Common myeloid progenitor, CD34-positive (primary cell): ENCODE data around the gene CDK5RAP2.
"Not testable (repeated sequence)": the region's sequence is repeated elsewhere in the genome, so short reads cannot be mapped to it uniquely, and the experiment has no call there.

Source experiments
- CTCF ChIA-PET: fragments of 350-600 bp; sonication (Branson Sonifier 250); formaldehyde crosslinking; loops from one replicate; lab custom pipeline; 2021; ENCODE audit warnings: antibody characterized with exemption; lab: Charles Lee
- POLR2A ChIA-PET: fragments of 350-600 bp; sonication (Branson Sonifier 250); formaldehyde crosslinking; loops from one replicate; lab custom pipeline; 2021; ENCODE audit warnings: antibody characterized with exemption; lab: Charles Lee
- DNase-seq, 3 donors: peaks; one replicate each; pipeline versions ENCODE4 v3.0.0 to v3.0.0-alpha.2; 2013
- H3K27ac ChIP-seq, 2 experiments: 1 replicate in 1 of 2; 2 replicates in 1 of 2; pipeline ENCODE4 v1.7.0; 2013; ENCODE audit warnings: inconsistent platforms in 2 of 2, low read length in 2 of 2, mild to moderate bottlenecking in 2 of 2, low read depth in 1 of 2, moderate library complexity in 1 of 2; ENCODE audit not compliant: severe bottlenecking in 2 of 2, insufficient read depth in 1 of 2, poor library complexity in 1 of 2
- H3K27me3 ChIP-seq, 5 experiments: replicated peaks in 2 of 5; 1 replicate in 3 of 5; 2 replicates in 2 of 5; pipeline versions ENCODE4 v1.6.1 to v1.7.0; 2013; ENCODE audit warnings: low read length in 4 of 5, mild to moderate bottlenecking in 2 of 5, moderate library complexity in 2 of 5, inconsistent platforms in 1 of 5; ENCODE audit not compliant: insufficient read depth in 5 of 5, control insufficient read depth in 4 of 5
- H3K36me3 ChIP-seq, 4 experiments: 1 replicate in 2 of 4; 2 replicates in 2 of 4; pipeline versions ENCODE4 v1.6.1 to v1.7.0; 2013; ENCODE audit warnings: low read length in 3 of 4, control low read depth in 1 of 4, mild to moderate bottlenecking in 1 of 4; ENCODE audit not compliant: control insufficient read depth in 4 of 4, insufficient read depth in 4 of 4
- H3K4me1 ChIP-seq, 4 experiments: 1 replicate in 3 of 4; 2 replicates in 1 of 4; pipeline versions ENCODE4 v1.6.1 to v1.7.1; 2013; ENCODE audit warnings: low read length in 3 of 4, mild to moderate bottlenecking in 3 of 4, control low read depth in 1 of 4, inconsistent platforms in 1 of 4, moderate library complexity in 1 of 4; ENCODE audit not compliant: control insufficient read depth in 4 of 4, insufficient read depth in 4 of 4; ENCODE audit errors: control extremely low read depth in 1 of 4
- H3K4me3 ChIP-seq, 7 experiments: 1 replicate in 4 of 7; 2 replicates in 3 of 7; pipeline versions ENCODE4 v1.5.1 to v1.7.0; 2013; ENCODE audit warnings: mild to moderate bottlenecking in 7 of 7, low read length in 6 of 7, moderate library complexity in 6 of 7, inconsistent platforms in 2 of 7, low read depth in 2 of 7, control low read depth in 1 of 7; ENCODE audit not compliant: insufficient read depth in 4 of 7, control insufficient read depth in 1 of 7; ENCODE audit errors: extremely low read depth in 1 of 7
- H3K9me3 ChIP-seq, 5 experiments: 1 replicate in 4 of 5; 2 replicates in 1 of 5; pipeline versions ENCODE4 v1.6.1 to v1.7.1; 2013; ENCODE audit warnings: low read length in 4 of 5, mild to moderate bottlenecking in 2 of 5, inconsistent platforms in 1 of 5, low read depth in 1 of 5, moderate library complexity in 1 of 5; ENCODE audit not compliant: control insufficient read depth in 4 of 5, insufficient read depth in 2 of 5; ENCODE audit errors: control extremely low read depth in 1 of 5
- WGBS: methylation state at CpG from one replicate; pipeline ENCODE4 v1.1.5; 2013; ENCODE audit not compliant: insufficient coverage; 5-methylcytosine and 5-hydroxymethylcytosine counted together

CDK5RAP2 gene

DNA sequence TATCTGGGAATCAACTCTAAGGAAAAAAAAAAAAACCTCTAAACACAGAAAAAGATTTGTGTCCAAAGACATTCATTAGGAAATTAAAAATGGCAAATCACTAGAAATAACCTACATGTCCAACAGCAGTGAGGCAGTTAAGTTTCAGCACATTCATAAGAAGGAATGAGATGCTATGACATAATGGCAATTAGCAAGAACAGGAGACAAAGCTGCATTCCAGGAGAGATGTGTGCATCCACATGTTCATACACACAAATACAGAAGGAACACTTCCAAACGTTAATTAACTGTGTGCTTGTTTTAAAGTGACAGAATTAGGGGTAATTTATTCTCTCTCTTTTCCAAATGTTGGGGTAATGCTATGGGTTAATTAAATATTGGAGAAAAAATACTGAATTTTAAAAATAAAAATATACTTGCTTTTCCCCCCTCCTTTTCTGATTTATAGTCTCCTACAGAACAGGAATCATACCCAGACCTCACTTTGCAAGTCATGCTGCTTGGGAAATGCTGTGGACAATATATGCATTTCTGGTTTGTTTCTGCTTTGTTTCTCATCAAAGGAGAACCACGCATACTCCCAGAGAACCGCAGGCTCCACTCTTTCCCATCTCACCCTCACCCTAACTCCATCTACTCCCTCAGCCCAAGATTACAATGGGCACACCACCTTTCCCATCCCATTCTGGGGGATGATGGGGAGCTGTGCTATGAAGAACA is 114.1 kb downstream of the CDK5RAP2 start:
- WGBS, result 0% methylated on average over 2 of the region's 3 CpGs
- Histone ChIP-seq H3K9me3 (no peaks in the 10 kb centered on the region), H3K4me3 (no peak overlapping the region), H3K27ac (no peak overlapping the region), H3K36me3 (peaks cover 4 to 47% (median 19%) of the 10 kb centered on the region in 4 experiments), H3K27me3 (no peaks in the 10 kb centered on the region), H3K4me1 (peaks cover 0 to 3% (median 1%) of the 10 kb centered on the region in 4 experiments)
- CTCF ChIA-PET, result no interaction called here
- DNase-seq, result peak in 1 of 3 donors; percentile 4
- POLR2A ChIA-PET, result no interaction called here

- no CpG with 5 or more reads among the region's 4 CpGs for WGBS
- CTCF ChIA-PET, result interaction anchor here (2.4 kb wide), 1 partner anchor 12 kb away, joined by 18 read pairs; no protein-coding TSS in a partner anchor
- no peaks in the 10 kb centered on the region for H3K27me3 ChIP-seq
- H3K4me3 ChIP-seq, result no peak overlapping the region
- H3K36me3 ChIP-seq, result peaks cover 7 to 46% (median 18%) of the 10 kb centered on the region in 4 experiments
- H3K9me3 ChIP-seq, result no peaks in the 10 kb centered on the region
- H3K4me1 ChIP-seq, result peaks cover 0 to 3% (median 1%) of the 10 kb centered on the region in 4 experiments
- H3K27ac ChIP-seq, result no peak overlapping the region
- POLR2A ChIA-PET, result no interaction called here
- DNase-seq, result no peak
Measured at GRCh38 chr9:120464887-120465421, 115.0 kb downstream of the CDK5RAP2 start.

DNA sequence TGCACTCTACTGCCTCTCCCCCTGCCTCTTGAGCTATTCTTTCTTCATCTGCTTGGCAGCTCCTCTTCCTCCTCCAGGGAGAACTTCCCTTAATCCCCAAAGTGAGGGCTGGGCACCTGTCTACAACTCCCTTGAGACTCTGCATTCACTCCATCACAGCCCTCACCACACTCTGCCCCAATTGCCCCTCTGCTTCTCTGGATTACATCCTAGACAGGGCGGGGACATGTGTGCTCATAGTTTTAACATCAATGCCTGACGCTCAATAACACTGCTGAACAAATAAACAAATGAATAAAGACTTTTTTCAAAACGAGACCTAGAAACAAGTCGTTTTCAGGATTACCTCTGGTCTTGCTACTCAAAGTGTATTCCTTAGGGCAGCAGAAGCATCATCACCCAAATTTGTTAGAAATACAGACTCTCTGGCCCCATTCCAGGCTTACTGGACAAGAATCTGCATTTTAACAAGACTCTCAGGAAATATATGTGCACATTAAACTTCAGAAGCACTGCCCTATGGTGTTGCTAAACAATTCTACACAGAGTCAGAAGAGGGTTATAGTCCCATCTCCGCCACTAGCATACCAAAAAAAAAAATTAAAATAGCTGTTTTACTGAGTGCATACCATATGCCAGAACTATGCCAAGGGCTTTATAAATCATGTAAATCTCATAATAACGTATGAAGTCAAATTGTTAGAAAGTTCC is 115.6 kb downstream of the CDK5RAP2 start:
- POLR2A ChIA-PET, result no interaction called here
- WGBS, result 98% methylated on average over 6 of the region's 6 CpGs
- peaks cover 8 to 46% (median 20%) of the 10 kb centered on the region in 4 experiments for H3K36me3 ChIP-seq
- CTCF ChIA-PET, result interaction anchor here (2.4 kb wide), 1 partner anchor 13 kb away, joined by 18 read pairs; no protein-coding TSS in a partner anchor
- H3K27ac ChIP-seq, result no peak overlapping the region
- no peaks in the 10 kb centered on the region for H3K27me3 ChIP-seq
- no peak overlapping the region for H3K4me3 ChIP-seq
- H3K9me3 ChIP-seq, result no peaks in the 10 kb centered on the region
- H3K4me1 ChIP-seq, result peaks cover 0 to 3% (median 1%) of the 10 kb centered on the region in 4 experiments
- DNase-seq, result no peak

DNA sequence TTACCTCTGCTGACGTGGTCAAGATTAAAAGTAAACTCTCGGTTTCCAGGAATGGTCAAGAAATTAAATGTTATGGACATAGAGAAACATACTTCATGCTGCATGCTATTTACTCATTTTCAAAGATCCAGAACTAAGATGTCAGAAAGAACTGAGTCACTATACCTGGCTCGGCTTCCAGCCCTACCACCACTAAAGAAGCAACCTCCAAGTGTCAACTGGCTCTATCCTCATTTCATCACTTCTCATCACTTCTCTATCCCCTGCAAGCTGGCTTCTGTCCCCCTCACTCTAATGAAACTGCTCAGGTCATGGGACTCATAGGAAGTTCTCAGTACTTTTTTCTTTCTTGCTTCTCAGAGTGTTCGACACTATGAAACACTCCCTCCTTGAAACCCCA is 116.2 kb downstream of the CDK5RAP2 start:
- no peaks in the 10 kb centered on the region for H3K27me3 ChIP-seq
- H3K27ac ChIP-seq, result no peak overlapping the region
- 100% methylated on average over 2 of the region's 4 CpGs for WGBS
- peaks cover 8 to 47% (median 23%) of the 10 kb centered on the region in 4 experiments for H3K36me3 ChIP-seq
- no peak overlapping the region for H3K4me3 ChIP-seq
- no peak for DNase-seq
- POLR2A ChIA-PET, result no interaction called here
- peaks cover 0 to 3% (median 1%) of the 10 kb centered on the region in 4 experiments for H3K4me1 ChIP-seq
- H3K9me3 ChIP-seq, result no peaks in the 10 kb centered on the region
- CTCF ChIA-PET, result interaction anchor here (2.4 kb wide), 1 partner anchor 13 kb away, joined by 18 read pairs; no protein-coding TSS in a partner anchor

GRCh38 chr9:120461677-120462076 is 118.3 kb downstream of the CDK5RAP2 start:
- POLR2A ChIA-PET, H3K27ac ChIP-seq, DNase-seq, H3K4me3 ChIP-seq, H3K9me3 ChIP-seq, H3K4me1 ChIP-seq, H3K27me3 ChIP-seq: not testable (repeated sequence)
- CTCF ChIA-PET, result interaction anchor here (2.2 kb wide), 1 partner anchor 16 kb away, joined by 8 read pairs; no protein-coding TSS in a partner anchor
- 99% methylated on average over 7 of the region's 9 CpGs for WGBS
- H3K36me3 ChIP-seq, result peaks cover 16 to 48% (median 34%) of the 10 kb centered on the region in 4 experiments

DNA sequence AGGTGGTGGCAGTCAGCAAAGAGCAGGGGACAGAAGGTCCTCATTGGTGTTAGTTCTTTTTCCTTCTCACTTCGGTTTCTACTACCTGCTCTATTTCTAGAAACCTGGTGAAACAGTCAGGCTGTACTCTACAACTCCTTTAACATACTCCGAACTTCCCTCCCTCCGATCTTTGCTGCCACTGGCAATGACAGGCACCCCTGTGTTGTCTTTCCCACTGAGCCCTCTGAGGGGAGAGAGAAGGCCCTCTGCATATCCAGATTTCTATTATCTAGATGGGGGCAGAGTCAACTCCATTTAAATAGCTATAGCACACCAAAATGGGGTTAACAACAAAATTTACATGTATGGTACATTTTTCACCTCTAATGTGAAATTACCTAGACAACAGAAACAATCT is 123.7 kb downstream of the CDK5RAP2 start:
- H3K4me1 ChIP-seq, result no peaks in the 10 kb centered on the region
- H3K27ac ChIP-seq, result no peak overlapping the region
- POLR2A ChIA-PET, result no interaction called here
- peak overlapping the region in 1 of 7 experiments; percentile 31 for H3K4me3 ChIP-seq
- CTCF ChIA-PET, result interaction anchor here (1.3 kb wide), 1 partner anchor 14 kb away, joined by 4 read pairs; no protein-coding TSS in a partner anchor
- H3K27me3 ChIP-seq, result no peaks in the 10 kb centered on the region
- H3K36me3 ChIP-seq, result peaks cover 33 to 79% (median 53%) of the 10 kb centered on the region in 4 experiments
- H3K9me3 ChIP-seq, result peaks cover 0 to 12% (median 2%) of the 10 kb centered on the region in 5 experiments
- no peak for DNase-seq
- 100% methylated on average over 1 of the region's 3 CpGs for WGBS
